GM19438 (cell line): ENCODE measurements around the gene P2RY12.

Experiments used
- ATAC-seq: cut with Tn5 transposase; IDR thresholded peaks from one replicate; pipeline ENCODE4 v1.9.1; 2021; ENCODE audit warnings: low read depth; ENCODE audit not compliant: unreplicated experiment

The P2RY12 gene

GRCh38 chr3:151350656-151351055, 33.9 kb downstream of the P2RY12 start:
- no peak for ATAC-seq

GRCh38 chr3:151347432-151347831, 37.1 kb downstream of the P2RY12 start:
- ATAC-seq: no peak

GRCh38 chr3:151346292-151346691, 38.3 kb downstream of the P2RY12 start:
- ATAC-seq: no peak

- ATAC-seq: no peak
These were observed 38.7 kb downstream of the P2RY12 start for GRCh38 chr3:151345859-151346258.

- ATAC-seq: no peak
These were observed 52.9 kb downstream of the P2RY12 start for GRCh38 chr3:151331696-151332095.

GRCh38 chr3:151330899-151331298, 53.7 kb downstream of the P2RY12 start:
- no peak for ATAC-seq

GRCh38 chr3:151330379-151330778, 54.2 kb downstream of the P2RY12 start:
- no peak for ATAC-seq

GRCh38 chr3:151329363-151329762, 55.2 kb downstream of the P2RY12 start, which contains the start of gene P2RY13:
TSS of gene P2RY13 (minus strand) at chr3:151329549. CDS start at chr3:151329528, 21 bp downstream.
- ATAC-seq: no peak

GRCh38 chr3:151328298-151328995, 56.1 kb downstream of the P2RY12 start:
- no peak for ATAC-seq

GRCh38 chr3:151327571-151328198, 56.9 kb downstream of the P2RY12 start:
- ATAC-seq: no peak

- ATAC-seq: no peak
These were observed 62.0 kb downstream of the P2RY12 start for GRCh38 chr3:151322511-151322910.

GRCh38 chr3:151321526-151321925, 63.0 kb downstream of the P2RY12 start:
- no peak for ATAC-seq

GRCh38 chr3:151320131-151320530, 64.4 kb downstream of the P2RY12 start:
- ATAC-seq: no peak

GRCh38 chr3:151319628-151320027, 64.9 kb downstream of the P2RY12 start:
- no peak for ATAC-seq

- ATAC-seq: no peak
These were observed 65.6 kb downstream of the P2RY12 start for GRCh38 chr3:151318991-151319390.

GRCh38 chr3:151318313-151318712, 66.2 kb downstream of the P2RY12 start:
- ATAC-seq: no peak

GRCh38 chr3:151316267-151316991, 68.1 kb downstream of the P2RY12 start, which contains the start of gene GPR87:
TSS of gene GPR87 (minus strand) at chr3:151316820. CDS start at chr3:151300100, 16,720 bp downstream.
- no peak for ATAC-seq

GRCh38 chr3:151315846-151316245, 68.7 kb downstream of the P2RY12 start:
- ATAC-seq: no peak

GRCh38 chr3:151315136-151315535, 69.4 kb downstream of the P2RY12 start:
- no peak for ATAC-seq

GRCh38 chr3:151314593-151314992, 70.0 kb downstream of the P2RY12 start:
- ATAC-seq: no peak

- ATAC-seq: no peak
These were observed 70.4 kb downstream of the P2RY12 start for GRCh38 chr3:151314137-151314536.
